Embryonic facial prominence (tissue), 1 donor: ENCODE data around the gene SLIT3.
"Not testable (repeated sequence)": the region's sequence is repeated elsewhere in the genome, so short reads cannot be mapped to it uniquely, and the experiment has no call there.

Source experiments
- DNase-seq: peaks from one replicate; pipeline ENCODE4 v3.0.0-alpha.2; 2016; ENCODE audit errors: extremely low spot score

SLIT3 gene

DNA sequence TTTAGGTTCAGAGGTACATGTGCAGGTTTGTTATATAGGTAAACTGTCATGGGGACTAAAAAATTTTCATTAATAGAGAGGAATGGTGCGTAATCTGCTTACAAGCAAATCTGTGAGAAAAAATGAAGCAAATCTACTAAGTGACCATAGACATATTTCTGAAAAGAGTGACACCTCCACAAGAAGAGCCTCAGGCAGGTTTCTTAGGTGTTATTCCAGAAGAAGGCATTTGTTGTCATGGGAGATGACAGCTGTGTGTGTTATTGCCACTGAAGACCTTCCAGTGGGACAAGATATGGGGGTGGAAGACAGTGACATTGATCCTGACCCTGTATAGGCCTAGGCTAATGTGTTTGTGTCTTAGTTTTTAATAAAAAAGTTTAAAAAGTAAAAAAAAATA, 652.9 kb downstream of the SLIT3 start:
- no peak for DNase-seq

- DNase-seq = no peak
These were observed 653.9 kb downstream of the SLIT3 start for GRCh38 chr5:168647083-168647482.

- DNase-seq = no peak
These were observed 654.6 kb downstream of the SLIT3 start for GRCh38 chr5:168646335-168646734.

DNA sequence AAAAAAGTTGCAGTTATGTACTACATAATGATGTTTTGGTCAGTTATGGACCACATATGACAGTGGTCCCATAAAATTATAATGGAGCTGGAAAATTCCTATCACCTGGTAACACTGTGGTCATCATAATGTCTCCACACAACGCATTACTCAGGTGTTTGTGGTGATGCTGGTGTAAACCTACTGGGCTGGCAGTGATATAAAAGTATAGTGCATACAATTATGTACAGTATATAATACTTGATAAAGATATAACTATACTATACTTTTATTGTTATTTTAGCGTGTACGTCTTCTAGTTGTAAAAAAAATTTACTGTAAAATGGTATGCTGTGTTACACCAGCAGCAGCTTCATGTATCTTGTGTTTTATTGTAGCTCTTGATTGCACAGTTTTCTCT, 655.7 kb downstream of the SLIT3 start:
- DNase-seq = no peak

DNA sequence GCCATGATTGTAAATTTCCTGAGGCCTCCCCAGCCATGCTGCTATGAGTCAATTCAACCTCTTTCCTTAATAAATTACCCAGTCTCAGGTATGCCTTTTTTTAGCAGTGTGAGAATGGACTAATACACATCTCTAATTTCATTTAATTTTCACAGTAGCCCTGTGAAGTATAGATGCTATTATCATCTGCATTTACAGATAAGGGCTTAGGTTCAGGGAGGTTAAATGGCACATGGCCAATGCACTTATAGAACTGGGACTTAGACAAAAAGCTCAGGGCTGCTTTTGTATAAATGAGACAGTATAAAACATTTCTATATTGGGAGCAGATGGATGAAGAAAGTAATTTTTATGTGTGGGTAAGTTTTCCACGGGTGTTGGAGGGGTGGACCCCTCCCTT, 658.9 kb downstream of the SLIT3 start:
- DNase-seq = no peak

DNA sequence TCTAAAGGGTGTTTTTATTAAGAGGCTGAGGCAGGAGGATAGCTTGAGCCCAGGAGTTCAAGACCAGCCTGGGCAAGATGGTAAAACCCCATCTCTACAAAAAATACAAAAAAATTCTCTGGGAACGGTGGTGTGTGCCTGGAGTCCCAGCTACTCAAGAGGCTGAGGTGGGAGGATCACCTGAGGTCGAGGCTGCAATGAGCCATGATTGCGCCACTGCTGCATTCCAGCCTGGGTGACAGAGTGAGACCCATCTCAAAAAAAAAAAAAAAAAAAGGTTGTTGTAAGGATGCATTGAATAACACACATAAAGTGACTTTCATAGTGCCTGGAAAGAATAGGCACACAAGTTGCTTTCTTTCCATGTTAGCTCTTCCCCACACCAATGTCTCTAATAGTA, 662.1 kb downstream of the SLIT3 start:
- not testable (repeated sequence) for DNase-seq

- no peak for DNase-seq
These were observed 663.1 kb downstream of the SLIT3 start for GRCh38 chr5:168637793-168638192.

DNA sequence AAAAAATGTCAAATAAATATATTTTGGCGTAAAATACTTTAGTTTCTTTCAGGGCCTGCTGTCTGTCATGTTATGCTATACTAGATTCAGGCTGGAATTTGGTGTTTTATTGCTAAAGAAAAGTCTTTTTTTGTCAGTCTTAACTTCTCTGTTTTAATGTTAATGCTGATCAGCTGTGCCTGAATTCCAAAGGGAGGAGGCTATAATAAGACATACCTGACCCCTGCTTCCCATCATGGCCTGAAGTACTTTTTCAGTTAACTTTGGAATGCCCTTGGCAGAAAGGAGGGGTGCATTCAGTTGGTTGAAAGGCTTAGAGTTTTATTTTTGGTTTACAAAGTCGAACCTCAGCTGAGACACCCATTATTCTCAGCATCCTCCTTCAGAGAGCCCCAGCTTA, 663.7 kb downstream of the SLIT3 start:
- DNase-seq = no peak

DNA sequence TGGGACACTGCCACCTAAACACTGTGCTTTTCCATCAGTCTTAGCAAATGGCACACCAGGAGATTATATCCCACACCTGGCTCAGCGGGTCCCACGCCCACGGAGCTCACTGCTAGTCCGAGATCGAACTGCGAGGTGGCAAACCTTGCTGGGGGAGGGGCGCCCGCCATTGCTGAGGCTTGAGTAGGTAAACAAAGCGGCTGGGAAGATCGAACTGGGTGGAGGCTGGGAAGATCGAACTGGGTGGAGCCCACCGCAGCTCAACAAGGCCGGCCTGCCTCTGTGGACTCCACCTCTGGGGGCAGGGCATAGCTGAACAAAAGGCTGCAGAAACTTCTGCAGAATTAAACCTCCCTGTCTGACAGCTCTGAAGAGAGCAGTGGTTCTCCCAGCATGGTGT, 670.0 kb downstream of the SLIT3 start:
- not testable (repeated sequence) for DNase-seq

GRCh38 chr5:168624850-168625364, 676.0 kb downstream of the SLIT3 start:
- DNase-seq = no peak

DNA sequence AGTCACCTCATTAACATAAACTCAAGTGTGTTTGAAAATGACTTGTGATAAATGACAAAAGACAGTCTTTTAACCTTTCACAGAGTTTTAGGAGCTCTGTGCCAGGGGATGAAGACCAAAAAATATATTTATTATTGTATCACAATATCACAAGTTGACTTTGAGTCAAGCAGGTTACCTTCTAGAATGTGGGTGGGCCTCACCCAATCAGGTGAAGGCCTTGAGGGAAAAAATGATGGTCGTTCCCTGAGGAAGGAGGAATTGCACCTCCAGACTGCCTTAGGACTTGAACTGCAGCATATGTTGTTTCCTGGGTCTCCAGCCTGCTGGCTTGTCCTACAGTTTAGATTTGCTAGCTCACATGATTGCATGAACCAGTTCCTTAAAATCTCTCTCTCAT, 680.1 kb downstream of the SLIT3 start:
- no peak for DNase-seq

DNA sequence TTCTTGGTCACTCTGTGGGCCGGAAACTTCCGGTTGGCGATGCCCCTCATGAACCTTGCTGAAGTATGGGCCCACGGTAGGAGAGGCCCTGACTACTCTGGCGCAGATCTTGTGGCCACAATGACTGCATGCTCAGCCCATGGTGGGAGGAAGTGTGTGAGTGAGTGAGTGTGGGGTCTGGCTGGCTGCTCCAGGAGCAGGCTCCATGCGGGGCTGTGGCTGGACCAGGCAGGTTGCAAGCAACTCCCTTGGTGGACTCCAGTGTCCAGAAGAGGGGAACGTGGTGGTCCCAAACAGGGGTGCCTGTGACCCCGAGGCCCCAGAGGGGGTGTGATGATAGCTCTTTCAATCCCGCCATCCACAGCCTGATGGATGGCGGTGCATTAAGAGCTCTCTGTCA, 686.3 kb downstream of the SLIT3 start:
- no peak for DNase-seq

DNA sequence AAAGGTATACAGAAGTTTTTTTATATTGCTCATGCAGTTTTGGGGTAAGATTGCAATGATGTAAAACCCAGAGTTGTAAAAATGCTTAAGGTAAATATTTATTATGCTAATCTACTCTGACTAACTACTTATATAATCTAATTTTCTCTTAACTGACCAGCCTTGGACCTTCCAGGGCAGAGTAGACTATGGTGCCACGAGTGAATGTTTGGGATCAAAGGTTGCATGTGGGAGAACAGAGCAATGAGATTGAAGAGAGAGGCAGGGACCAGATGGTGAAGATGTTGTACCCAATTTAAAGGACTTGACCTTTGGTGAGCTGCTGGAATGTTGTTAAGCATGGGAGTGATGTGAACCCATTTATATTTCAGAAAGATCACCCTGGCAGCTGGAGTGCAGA, 686.9 kb downstream of the SLIT3 start:
- DNase-seq = no peak

- DNase-seq = no peak
These were observed 687.5 kb downstream of the SLIT3 start for GRCh38 chr5:168613396-168613795.

GRCh38 chr5:168612996-168613395, 687.9 kb downstream of the SLIT3 start:
- DNase-seq = no peak

DNA sequence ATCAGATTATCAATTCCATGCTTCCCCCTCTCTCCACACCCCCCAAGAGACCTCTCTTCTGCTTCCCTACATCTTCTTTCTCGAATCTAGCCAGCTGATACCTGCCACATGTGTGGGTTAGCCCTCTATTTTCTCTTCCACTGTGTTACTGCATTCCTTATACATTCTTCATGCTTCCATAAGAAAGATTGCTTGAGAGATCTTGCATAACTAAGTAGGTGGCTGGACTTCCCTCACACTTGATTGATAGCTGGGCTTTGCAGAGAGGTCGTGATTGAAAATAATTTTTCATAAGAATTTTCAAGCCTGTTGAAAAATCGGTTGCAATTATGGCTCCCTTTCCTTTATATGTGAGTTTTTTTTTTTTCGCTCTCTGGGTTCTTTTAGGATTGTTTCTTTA, 688.8 kb downstream of the SLIT3 start:
- DNase-seq = no peak
